HCT116 (cell line): ENCODE data around the gene TTLL5.

Source experiments
- CTCF ChIP-seq, 3 experiments: fragments of 200-600 bp in 1 of 3; sonication (generic) in 1 of 3; IDR thresholded peaks in 2 of 3; conservative IDR thresholded peaks in 1 of 3; 2 replicates each; pipeline ENCODE4 v1.5.1; 2012 to 2017; ENCODE audit warnings: low read depth in 2 of 3, low read length in 2 of 3, antibody characterized with exemption in 1 of 3, borderline replicate concordance in 1 of 3, control low read depth in 1 of 3, mild to moderate bottlenecking in 1 of 3, mixed read lengths in 1 of 3, mixed run types in 1 of 3, moderate library complexity in 1 of 3; ENCODE audit not compliant: insufficient read depth in 1 of 3
- EGR1 ChIP-seq: IDR thresholded peaks from 2 replicates; pipeline ENCODE4 v1.6.1; 2012; ENCODE audit warnings: low read depth
- EZH2 ChIP-seq: fragments of 200-600 bp; sonication (generic); IDR thresholded peaks from 2 replicates; pipeline ENCODE4 v1.6.1; 2017; ENCODE audit warnings: antibody characterized with exemption, mixed run types
- FOSL1 ChIP-seq: IDR thresholded peaks from 2 replicates; pipeline ENCODE4 v1.6.1; 2012; ENCODE audit warnings: low read depth
- POLR2A ChIP-seq: IDR thresholded peaks from 2 replicates; pipeline ENCODE4 v1.7.0; 2011; ENCODE audit warnings: borderline replicate concordance; ENCODE audit not compliant: insufficient read depth, insufficient read length; ENCODE audit errors: extremely low read depth
- POLR2AphosphoS5 ChIP-seq: IDR thresholded peaks from 2 replicates; pipeline ENCODE4 v1.6.1; 2011; ENCODE audit warnings: mild to moderate bottlenecking, low read depth, low read length, moderate library complexity
- SIN3A ChIP-seq: IDR thresholded peaks from 2 replicates; pipeline ENCODE4 v1.6.1; 2012; ENCODE audit warnings: low read depth
- YY1 ChIP-seq: IDR thresholded peaks from 2 replicates; pipeline ENCODE4 v1.6.1; 2011; ENCODE audit warnings: low read length, low read depth, moderate library complexity, mild to moderate bottlenecking; ENCODE audit not compliant: insufficient replicate concordance; ENCODE audit errors: extremely low read depth
- ZNF274 ChIP-seq: fragments of 200-500 bp; sonication (Bioruptor generic); IDR thresholded peaks from 2 replicates; pipeline ENCODE4 v1.6.1; 2014; ENCODE audit warnings: mild to moderate bottlenecking, low read depth, low read length, inconsistent platforms
- TF ChIP-seq, protein P1 (sequence below): IDR thresholded peaks from 2 replicates; pipeline ENCODE4 v1.6.1; 2012; ENCODE audit warnings: low read depth
- TF ChIP-seq, protein P2 (sequence below): IDR thresholded peaks from 2 replicates; pipeline ENCODE4 v1.6.1; 2012
- TF ChIP-seq, protein P3 (sequence below): IDR thresholded peaks from 2 replicates; pipeline ENCODE4 v1.6.1; 2012

DNA sequence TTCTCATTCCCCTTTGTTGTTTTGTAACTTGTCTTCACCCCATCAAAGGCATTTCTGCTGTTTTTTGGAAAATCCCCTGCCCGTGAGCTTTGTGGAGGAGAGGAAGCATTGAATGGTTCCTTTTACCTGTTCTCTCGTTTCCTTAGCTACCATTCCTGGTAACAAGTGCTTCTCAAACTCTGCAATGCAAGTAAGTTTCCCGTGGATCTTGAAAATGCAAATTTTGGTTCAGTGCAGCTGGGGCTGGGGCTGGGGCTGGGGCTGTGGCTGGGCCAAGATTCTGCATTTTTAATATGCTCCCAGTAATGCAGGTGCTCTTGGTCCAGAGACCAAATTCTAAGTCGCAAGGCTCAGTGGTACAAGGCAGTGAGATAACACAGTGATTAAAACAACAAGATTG is 151.6 kb downstream of the TTLL5 start:
- TF ChIP-seq CTCF (IDR thresholded peaks at IDR 0.05 in 2 of 3, conservative IDR thresholded peaks at IDR 0.05 in 1 of 3; ENCODE audit: borderline replicate concordance in 1 of 3, insufficient read depth in 1 of 3, low read depth in 2 of 3, low read length in 2 of 3) (no peak), POLR2A (no peak), YY1 (no peak), POLR2AphosphoS5 (no peak), EGR1 (no peak), FOSL1 (no peak), EZH2 (no peak), SIN3A (no peak), ZNF274 (no peak)
- TF ChIP-seq, protein P1, sequence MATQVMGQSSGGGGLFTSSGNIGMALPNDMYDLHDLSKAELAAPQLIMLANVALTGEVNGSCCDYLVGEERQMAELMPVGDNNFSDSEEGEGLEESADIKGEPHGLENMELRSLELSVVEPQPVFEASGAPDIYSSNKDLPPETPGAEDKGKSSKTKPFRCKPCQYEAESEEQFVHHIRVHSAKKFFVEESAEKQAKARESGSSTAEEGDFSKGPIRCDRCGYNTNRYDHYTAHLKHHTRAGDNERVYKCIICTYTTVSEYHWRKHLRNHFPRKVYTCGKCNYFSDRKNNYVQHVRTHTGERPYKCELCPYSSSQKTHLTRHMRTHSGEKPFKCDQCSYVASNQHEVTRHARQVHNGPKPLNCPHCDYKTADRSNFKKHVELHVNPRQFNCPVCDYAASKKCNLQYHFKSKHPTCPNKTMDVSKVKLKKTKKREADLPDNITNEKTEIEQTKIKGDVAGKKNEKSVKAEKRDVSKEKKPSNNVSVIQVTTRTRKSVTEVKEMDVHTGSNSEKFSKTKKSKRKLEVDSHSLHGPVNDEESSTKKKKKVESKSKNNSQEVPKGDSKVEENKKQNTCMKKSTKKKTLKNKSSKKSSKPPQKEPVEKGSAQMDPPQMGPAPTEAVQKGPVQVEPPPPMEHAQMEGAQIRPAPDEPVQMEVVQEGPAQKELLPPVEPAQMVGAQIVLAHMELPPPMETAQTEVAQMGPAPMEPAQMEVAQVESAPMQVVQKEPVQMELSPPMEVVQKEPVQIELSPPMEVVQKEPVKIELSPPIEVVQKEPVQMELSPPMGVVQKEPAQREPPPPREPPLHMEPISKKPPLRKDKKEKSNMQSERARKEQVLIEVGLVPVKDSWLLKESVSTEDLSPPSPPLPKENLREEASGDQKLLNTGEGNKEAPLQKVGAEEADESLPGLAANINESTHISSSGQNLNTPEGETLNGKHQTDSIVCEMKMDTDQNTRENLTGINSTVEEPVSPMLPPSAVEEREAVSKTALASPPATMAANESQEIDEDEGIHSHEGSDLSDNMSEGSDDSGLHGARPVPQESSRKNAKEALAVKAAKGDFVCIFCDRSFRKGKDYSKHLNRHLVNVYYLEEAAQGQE = no peak
- TF ChIP-seq, protein P2, sequence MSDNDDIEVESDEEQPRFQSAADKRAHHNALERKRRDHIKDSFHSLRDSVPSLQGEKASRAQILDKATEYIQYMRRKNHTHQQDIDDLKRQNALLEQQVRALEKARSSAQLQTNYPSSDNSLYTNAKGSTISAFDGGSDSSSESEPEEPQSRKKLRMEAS = no peak
- TF ChIP-seq, protein P3, sequence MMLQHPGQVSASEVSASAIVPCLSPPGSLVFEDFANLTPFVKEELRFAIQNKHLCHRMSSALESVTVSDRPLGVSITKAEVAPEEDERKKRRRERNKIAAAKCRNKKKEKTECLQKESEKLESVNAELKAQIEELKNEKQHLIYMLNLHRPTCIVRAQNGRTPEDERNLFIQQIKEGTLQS = no peak
